Measurements from ENCODE around the gene ATRIP.

- TF ChIP-seq CTCF (IDR thresholded peaks at IDR 0.05) (no peak), POLR2AphosphoS5 (IDR thresholded peaks at IDR 0.05) (no peak), POLR2A (IDR thresholded peaks at IDR 0.05) (no peak)
Measured at GRCh38 chr3:48430708-48431101, 15.8 kb upstream of the ATRIP start.

All from sigmoid colon (tissue), 4 donors.